Skeletal muscle tissue (tissue), 4 donors: Measurements from ENCODE around the gene DAPK1. TPM values are rescaled to one million over a fixed set of nuclear protein-coding genes. Genes with fewer than 3 reads are reported as not detected.

Source experiments
- H3K27ac ChIP-seq: one replicate; pipeline ENCODE4 v1.7.0; 2013; ENCODE audit warnings: mild to moderate bottlenecking, low read depth, low read length, inconsistent platforms
- H3K27me3 ChIP-seq, 3 donors: one replicate each; pipeline ENCODE4 v1.7.0; 2013; ENCODE audit warnings: low read length in 3 of 3; ENCODE audit not compliant: control insufficient read depth in 3 of 3, insufficient read depth in 3 of 3
- H3K36me3 ChIP-seq, 3 donors: one replicate each; pipeline ENCODE4 v1.7.0; 2013; ENCODE audit warnings: low read length in 3 of 3; ENCODE audit not compliant: control insufficient read depth in 3 of 3, insufficient read depth in 3 of 3
- H3K4me1 ChIP-seq, 3 donors: one replicate each; pipeline ENCODE4 v1.7.0; 2013; ENCODE audit warnings: low read length in 3 of 3, mild to moderate bottlenecking in 3 of 3; ENCODE audit not compliant: control insufficient read depth in 3 of 3, insufficient read depth in 3 of 3
- H3K4me3 ChIP-seq, 3 donors: one replicate each; pipeline ENCODE4 v1.7.0; 2013; ENCODE audit warnings: low read length in 3 of 3
- H3K9ac ChIP-seq, 3 donors: one replicate each; pipeline ENCODE4 v1.7.0; 2013; ENCODE audit warnings: low read length in 3 of 3, mild to moderate bottlenecking in 3 of 3, moderate library complexity in 2 of 3, low read depth in 1 of 3
- H3K9me3 ChIP-seq, 3 donors: one replicate each; pipeline ENCODE4 v1.7.0; 2013; ENCODE audit warnings: low read length in 3 of 3; ENCODE audit not compliant: control insufficient read depth in 3 of 3
- total RNA-seq: library from RNA; depleted of rRNA; stranded (reverse); fragments of >200 nt; gene quantifications from one replicate; pipeline ENCODE4 v1.2.3, GENCODE V29; 2014
- donor health status: Osteomylitis.

Gene DAPK1
- total RNA-seq, 1 donor from 2014 or later, result 18.8 TPM

DNA sequence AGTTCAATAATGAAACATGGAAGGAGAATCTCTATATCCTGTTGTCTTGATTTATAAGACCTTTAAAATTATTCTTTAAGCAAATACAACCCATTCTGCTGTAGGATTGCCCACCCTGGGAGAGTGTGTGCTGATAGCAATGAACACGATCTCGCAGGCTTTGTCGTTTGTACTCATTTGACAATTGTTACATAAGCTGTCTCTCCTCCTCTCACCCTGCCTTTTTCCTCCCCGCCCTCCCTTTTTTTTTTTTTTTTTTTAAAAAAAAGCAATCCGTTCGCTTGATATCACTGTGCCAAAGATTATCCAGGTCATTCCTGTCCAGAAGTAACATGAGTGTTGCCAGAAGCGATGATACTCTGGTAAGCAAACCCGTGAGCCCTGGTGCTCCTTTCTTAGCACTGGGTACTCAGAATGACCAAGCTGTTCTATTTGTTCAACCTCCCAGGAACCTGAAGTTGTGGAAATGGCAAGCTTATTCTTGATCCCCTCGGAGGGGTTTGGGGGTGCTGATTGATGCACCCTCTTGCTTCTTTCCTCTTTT lies 145.5 kb downstream of the DAPK1 start:
- Histone ChIP-seq H3K27me3 (no peaks in the 10 kb centered on the region), H3K4me3 (no peak overlapping the region), H3K27ac (no peak overlapping the region), H3K9me3 (no peaks in the 10 kb centered on the region), H3K4me1 (peaks cover 0 to 6% (median 0%) of the 10 kb centered on the region in 3 donors), H3K9ac (no peak overlapping the region), H3K36me3 (peaks cover 0 to 26% (median 7%) of the 10 kb centered on the region in 3 donors)

DNA sequence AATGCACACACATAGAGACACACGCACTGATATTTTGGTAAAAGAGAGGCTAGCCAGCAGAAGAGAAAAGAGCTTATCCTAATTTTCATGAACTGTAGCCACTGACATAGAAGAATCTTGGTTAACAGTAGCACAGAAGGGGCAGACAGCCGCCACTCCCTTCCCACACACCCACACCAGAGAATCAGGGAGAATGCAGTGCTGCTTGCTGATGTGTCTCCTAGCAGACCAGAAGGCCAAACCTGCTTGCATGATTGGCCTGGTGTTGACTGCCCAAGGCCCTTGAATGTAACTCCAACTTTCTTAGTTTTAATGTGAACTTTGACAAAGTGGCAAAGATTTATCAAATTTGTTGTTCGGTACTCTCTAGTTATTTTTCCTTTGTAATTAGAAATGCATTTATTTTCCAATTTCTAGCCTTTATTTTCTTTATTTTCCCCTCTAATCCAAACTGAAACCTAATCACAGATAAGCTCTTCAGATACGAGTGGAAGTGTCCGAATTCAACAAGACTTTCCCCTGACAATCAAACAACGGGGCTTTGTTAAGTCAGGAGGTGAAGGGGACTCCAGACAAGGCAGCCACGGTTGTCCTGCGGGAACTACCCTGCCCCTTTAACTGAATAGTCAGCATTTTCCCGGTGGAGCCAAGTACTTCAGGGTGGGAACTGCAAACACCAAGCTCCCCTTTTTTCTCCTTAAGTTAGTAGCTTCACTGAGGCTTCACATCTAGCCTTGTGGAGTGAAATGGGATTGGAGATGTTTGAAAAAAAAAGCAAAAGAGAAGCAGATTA lies 146.3 kb downstream of the DAPK1 start:
- Histone ChIP-seq H3K4me1 (peaks cover 0 to 6% (median 0%) of the 10 kb centered on the region in 3 donors), H3K4me3 (no peak overlapping the region), H3K36me3 (peaks cover 0 to 29% (median 7%) of the 10 kb centered on the region in 3 donors), H3K9ac (no peak overlapping the region), H3K27me3 (no peaks in the 10 kb centered on the region), H3K9me3 (no peaks in the 10 kb centered on the region), H3K27ac (no peak overlapping the region)

DNA sequence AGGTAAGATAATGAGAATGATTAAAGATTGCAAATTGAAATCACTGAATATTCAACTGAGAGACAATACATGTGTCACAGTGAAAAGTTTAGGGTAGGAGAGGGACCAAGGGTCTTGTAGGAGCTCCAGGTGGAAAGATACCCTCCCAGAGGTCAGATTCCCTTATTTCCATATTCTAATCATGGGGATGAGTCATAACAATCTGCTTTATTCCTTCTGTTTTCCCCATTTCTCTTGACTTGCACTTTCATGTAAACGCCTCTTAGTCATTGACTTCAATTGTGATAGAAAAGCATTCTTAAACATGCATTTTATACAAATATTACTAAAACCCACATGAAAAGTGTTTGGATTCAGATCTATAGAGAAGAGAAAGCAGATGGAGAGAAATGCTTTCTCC lies 147.0 kb downstream of the DAPK1 start:
- Histone ChIP-seq H3K4me3 (no peak overlapping the region), H3K4me1 (peaks cover 0 to 6% (median 0%) of the 10 kb centered on the region in 3 donors), H3K27ac (no peak overlapping the region), H3K36me3 (peaks cover 2 to 31% (median 7%) of the 10 kb centered on the region in 3 donors), H3K9ac (no peak overlapping the region), H3K27me3 (no peaks in the 10 kb centered on the region), H3K9me3 (no peaks in the 10 kb centered on the region)

DNA sequence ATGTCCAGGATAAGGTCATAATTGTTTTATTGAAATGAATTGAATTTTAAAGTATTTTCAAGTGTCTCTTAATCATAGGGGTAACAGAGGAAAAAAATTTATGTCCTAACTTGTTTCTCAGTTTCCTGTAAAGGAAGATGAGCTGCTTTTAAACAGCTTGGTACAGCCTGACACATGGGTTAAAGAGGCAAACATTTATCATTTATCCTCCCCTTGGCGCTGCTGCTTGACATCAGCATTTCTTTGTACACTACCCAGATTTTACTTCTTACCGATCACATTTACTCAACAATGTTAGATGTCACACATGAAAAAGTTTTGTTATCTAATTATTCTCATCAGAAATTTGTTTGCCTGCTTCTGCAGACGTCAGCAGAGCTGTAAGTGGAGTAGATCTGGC lies 148.9 kb downstream of the DAPK1 start:
- Histone ChIP-seq H3K27ac (no peak overlapping the region), H3K4me1 (no peaks in the 10 kb centered on the region)

DNA sequence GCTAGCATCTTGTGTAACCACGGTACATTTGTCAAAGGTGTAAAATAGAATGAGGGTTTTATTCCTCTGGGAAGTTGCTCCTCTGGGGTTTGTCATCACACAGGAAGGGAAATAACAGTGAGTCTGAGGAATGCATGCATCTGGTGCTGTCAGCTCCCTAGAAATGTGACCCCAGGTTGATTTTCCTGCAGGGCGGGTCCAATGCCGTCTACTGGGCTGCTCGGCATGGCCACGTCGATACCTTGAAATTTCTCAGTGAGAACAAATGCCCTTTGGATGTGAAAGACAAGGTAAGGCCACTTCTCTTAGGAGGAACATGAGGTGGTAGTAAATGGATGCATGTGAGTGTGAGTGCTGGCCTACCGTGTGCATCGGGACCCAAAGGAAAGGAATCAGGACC lies 149.4 kb downstream of the DAPK1 start:
- H3K36me3 ChIP-seq, result peaks cover 5 to 26% (median 15%) of the 10 kb centered on the region in 3 donors
- no peak overlapping the region for H3K27ac ChIP-seq
- no peaks in the 10 kb centered on the region for H3K27me3 ChIP-seq
- no peaks in the 10 kb centered on the region for H3K9me3 ChIP-seq
- no peak overlapping the region for H3K9ac ChIP-seq
- H3K4me3 ChIP-seq, result no peak overlapping the region
- no peaks in the 10 kb centered on the region for H3K4me1 ChIP-seq

More for the DNA sequence above, 148.9 kb downstream of the DAPK1 start:
- Histone ChIP-seq H3K36me3 (peaks cover 5 to 26% (median 13%) of the 10 kb centered on the region in 3 donors), H3K9ac (no peak overlapping the region), H3K4me3 (no peak overlapping the region), H3K9me3 (no peaks in the 10 kb centered on the region), H3K27me3 (no peaks in the 10 kb centered on the region)

DNA sequence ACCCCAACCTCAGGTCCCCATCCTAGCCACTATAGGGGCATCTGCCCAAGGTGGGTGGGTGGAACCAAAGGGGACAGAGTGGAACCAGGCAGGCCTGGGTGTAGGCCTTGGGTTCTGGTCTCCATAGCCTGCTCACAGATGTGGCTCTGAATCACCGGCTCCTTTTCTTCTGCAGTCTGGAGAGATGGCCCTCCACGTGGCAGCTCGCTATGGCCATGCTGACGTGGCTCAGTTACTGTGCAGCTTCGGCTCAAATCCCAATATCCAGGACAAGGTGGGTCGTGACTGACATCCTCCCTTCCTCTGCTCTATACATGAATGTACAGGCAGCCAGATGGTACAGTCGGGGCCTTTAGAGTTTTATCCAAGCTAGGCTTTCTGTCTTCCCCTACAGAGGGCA lies 150.9 kb downstream of the DAPK1 start:
- H3K36me3 ChIP-seq, result peaks cover 5 to 23% (median 15%) of the 10 kb centered on the region in 3 donors
- no peak overlapping the region for H3K9ac ChIP-seq

DNA sequence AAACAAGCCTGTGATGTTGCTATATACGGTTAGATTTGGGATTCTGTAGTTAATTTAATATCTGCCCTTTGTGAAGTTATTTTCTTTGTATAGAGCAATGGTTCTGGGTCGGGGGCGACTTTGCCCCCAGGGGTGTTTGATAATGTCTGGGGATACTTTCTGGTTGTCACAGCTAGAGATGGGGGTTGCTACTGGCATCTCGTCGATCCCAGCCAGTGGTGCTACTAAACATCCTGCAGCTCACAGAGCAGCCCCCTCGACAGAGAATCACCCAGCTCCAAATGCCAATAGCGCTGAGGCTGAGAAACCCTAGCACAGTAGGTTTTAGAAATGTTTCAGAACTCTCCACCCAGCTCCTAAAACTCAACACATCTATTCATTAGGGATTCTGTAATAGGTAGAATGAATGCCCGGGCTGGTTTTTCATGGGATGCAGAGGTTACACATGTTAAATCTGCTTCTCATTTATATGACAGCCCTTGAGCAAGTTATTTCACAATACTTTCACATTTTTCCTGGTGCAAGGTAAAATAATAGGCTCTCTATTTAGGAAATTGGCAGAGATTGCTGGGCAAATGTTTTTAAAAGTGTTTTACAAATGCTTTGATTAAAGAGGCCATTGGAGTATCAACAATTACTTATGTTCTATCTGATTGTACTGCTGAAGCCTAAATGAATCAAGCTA lies 153.1 kb downstream of the DAPK1 start:
- Histone ChIP-seq H3K4me3 (no peak overlapping the region), H3K36me3 (peaks cover 5 to 20% (median 15%) of the 10 kb centered on the region in 3 donors), H3K9ac (no peak overlapping the region), H3K27me3 (no peaks in the 10 kb centered on the region), H3K4me1 (no peaks in the 10 kb centered on the region), H3K9me3 (no peaks in the 10 kb centered on the region), H3K27ac (no peak overlapping the region)

More for the DNA sequence above, 150.9 kb downstream of the DAPK1 start:
- H3K4me1 ChIP-seq, result no peaks in the 10 kb centered on the region
- H3K4me3 ChIP-seq, result no peak overlapping the region
- H3K9me3 ChIP-seq, result no peaks in the 10 kb centered on the region
- H3K27ac ChIP-seq, result no peak overlapping the region
- no peaks in the 10 kb centered on the region for H3K27me3 ChIP-seq

DNA sequence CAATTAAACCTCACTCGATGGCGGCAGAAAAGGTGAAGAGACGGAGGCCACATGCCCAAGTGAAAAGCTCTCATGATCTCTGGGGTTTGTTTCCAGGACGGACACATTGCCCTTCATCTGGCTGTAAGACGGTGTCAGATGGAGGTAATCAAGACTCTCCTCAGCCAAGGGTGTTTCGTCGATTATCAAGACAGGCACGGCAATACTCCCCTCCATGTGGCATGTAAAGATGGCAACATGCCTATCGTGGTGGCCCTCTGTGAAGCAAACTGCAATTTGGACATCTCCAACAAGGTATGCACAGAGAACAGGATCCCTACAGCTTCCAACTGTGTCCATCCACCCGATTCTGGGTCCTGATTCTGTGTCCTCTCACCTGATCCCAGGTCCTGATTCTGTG lies 153.8 kb downstream of the DAPK1 start:
- Histone ChIP-seq H3K36me3 (peaks cover 6 to 20% (median 15%) of the 10 kb centered on the region in 3 donors), H3K4me3 (no peak overlapping the region), H3K4me1 (no peaks in the 10 kb centered on the region), H3K9ac (no peak overlapping the region), H3K27ac (no peak overlapping the region), H3K27me3 (no peaks in the 10 kb centered on the region), H3K9me3 (no peaks in the 10 kb centered on the region)

DNA sequence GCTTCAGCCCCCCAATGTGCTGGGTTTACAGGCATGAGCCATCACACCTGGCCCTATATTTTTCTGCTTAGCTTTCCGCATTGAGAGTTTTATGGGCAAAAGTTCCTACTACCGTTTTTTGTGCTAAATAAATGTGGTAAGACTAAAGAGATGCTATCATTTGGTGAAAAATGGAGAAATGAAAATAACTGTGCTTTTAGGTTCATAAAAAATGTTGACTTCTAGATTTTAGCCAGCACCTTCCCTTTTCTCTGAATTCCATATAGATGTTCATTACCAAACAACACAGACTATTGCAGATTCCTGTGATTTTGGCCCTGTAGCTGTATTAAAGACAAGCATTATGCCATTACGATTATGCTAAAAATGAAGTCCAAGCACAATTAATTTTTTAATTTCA lies 156.3 kb downstream of the DAPK1 start:
- Histone ChIP-seq H3K4me3 (no peak overlapping the region), H3K9me3 (no peaks in the 10 kb centered on the region), H3K9ac (no peak overlapping the region), H3K4me1 (no peaks in the 10 kb centered on the region), H3K27me3 (no peaks in the 10 kb centered on the region), H3K27ac (no peak overlapping the region), H3K36me3 (peaks cover 7 to 12% (median 7%) of the 10 kb centered on the region in 3 donors)

DNA sequence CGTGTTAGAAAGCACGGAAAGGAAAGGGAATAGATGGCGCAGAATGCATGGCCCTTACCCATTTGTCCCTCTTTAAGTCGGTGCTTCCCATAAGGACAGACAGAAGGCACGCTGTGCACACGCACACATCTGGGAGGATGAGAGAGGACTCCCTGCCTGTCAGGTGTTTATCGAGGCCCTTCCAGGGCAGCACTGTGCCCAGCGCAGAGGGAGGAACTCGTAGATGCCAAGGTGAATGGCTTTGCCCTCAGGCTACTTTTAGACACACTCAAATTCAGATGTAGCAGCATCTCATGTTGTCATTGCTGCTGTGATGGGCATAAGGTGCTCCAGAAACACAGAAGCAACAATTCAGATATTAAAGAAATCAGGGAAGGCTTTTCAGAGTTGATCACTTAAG lies 158.1 kb downstream of the DAPK1 start:
- Histone ChIP-seq H3K27me3 (no peaks in the 10 kb centered on the region), H3K36me3 (peaks cover 2 to 7% (median 6%) of the 10 kb centered on the region in 3 donors), H3K4me3 (no peak overlapping the region), H3K9ac (no peak overlapping the region), H3K4me1 (no peaks in the 10 kb centered on the region), H3K9me3 (no peaks in the 10 kb centered on the region), H3K27ac (no peak overlapping the region)
